ENCODE measurements around the gene BTBD16. TPM values are rescaled to one million over a fixed set of nuclear protein-coding genes. Genes with fewer than 3 reads are reported as not detected.

The BTBD16 gene
- total and polyA plus RNA-seq, 2 donors from 2014 or later, result 0.34 to 1.2 TPM

DNA sequence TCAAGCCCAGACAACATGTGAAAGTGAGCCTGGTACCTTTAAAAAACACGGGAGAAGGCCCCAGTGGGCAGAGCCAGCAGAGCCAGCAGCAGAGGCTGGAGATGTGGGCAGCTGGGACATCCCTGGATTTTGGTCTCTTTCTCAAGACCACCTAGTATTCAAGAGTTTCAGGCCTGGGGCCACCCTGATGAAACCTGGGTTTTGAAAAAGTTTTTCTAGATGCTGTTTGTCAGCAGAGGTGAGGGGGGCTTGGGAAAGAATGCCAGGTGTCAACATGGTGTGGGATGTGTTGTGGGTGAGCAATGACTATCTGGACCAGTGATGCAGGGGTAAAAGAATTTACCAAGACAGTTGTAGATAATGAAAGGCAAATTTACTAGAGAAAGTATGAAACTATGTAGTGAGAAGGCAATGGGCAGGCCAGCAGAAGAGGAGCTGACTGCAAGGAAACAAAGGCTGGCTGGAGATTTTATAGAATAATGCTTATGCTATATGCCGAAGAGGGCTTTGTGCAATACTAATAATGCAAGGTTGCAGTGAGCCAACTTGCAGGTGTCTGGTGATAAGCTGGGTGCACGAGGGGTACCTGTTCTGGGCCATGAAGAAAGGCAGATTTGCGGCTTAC, 75.3 kb downstream of the BTBD16 start:
- TF ChIP-seq CTCF (IDR thresholded peaks at IDR 0.05; ENCODE audit: borderline replicate concordance, extremely low read depth, insufficient read depth), result no peak
- DNase-seq (no peak), FAIRE-seq (no peak)
- no peaks in the 10 kb centered on the region for H3K27me3 ChIP-seq (ENCODE audit: control insufficient read depth, insufficient read depth, low read length)
- peaks cover 6 to 33% (median 23%) of the 10 kb centered on the region in 3 donors for H3K4me1 ChIP-seq (ENCODE audit: control insufficient read depth in 2 of 3, insufficient read depth in 2 of 3, low read depth in 1 of 3, low read length in 3 of 3)
- H3K27ac ChIP-seq (ENCODE audit: low read depth in 2 of 2, low read length in 2 of 2), result peak overlapping the region in 1 of 2 donors; percentile 45
- no peak overlapping the region for H3K4me3 ChIP-seq (ENCODE audit: low read length in 3 of 3)
- no peaks in the 10 kb centered on the region for H3K9me3 ChIP-seq (ENCODE audit: control insufficient read depth in 2 of 3, insufficient read depth in 1 of 3, low read length in 3 of 3)
- intact Hi-C loops (cut with DNase I), result no loop called here
- no peaks in the 10 kb centered on the region for H3K36me3 ChIP-seq (ENCODE audit: control insufficient read depth in 2 of 3, insufficient read depth in 3 of 3, low read length in 3 of 3)
- no peak overlapping the region for H3K9ac ChIP-seq (ENCODE audit: low read length in 3 of 3)

DNA sequence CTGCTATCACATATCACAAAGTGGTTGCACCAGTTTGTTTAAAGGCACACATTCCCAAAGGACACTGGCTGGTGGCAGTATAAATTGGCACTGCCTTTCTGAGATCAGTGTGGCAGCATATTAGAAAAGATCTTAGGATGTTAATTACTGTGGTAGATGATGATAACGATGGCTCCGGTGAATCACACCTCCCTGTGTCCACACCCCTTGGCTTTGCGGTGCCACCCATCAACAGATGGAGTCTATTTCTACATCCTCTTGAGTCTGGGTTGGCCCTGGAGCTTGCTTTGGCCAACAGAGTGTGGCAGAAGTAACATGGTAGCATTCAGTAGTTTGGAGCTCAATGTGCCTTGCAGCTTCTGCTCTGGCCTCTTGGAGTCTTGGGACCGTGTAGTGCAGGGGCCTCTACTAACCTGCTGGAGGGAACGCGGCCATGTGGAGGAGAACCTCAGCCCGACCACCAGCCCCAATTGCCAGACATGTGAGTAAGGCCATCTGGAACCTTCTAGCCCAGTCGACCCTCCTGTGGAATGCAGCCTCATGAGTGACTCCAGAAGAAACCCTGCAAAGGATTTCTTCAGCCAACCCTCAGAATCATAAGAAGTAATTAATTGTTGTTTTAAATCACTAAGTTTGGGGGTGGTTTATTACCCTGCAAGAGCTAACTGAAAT, 76.2 kb downstream of the BTBD16 start:
- H3K9ac ChIP-seq (ENCODE audit: low read length in 3 of 3), result no peak overlapping the region
- H3K27ac ChIP-seq (ENCODE audit: low read depth in 2 of 2, low read length in 2 of 2), result peak overlapping the region in 1 of 2 donors; percentile 45
- FAIRE-seq (no peak), DNase-seq (peak in 2 of 5 donors; percentile 19 to 63)
- TF ChIP-seq CTCF (IDR thresholded peaks at IDR 0.05; ENCODE audit: borderline replicate concordance, extremely low read depth, insufficient read depth), result no peak
- H3K9me3 ChIP-seq (ENCODE audit: control insufficient read depth in 2 of 3, insufficient read depth in 1 of 3, low read length in 3 of 3), result no peaks in the 10 kb centered on the region
- no peaks in the 10 kb centered on the region for H3K36me3 ChIP-seq (ENCODE audit: control insufficient read depth in 2 of 3, insufficient read depth in 3 of 3, low read length in 3 of 3)
- intact Hi-C loops (cut with DNase I), result no loop called here
- no peaks in the 10 kb centered on the region for H3K27me3 ChIP-seq (ENCODE audit: control insufficient read depth, insufficient read depth, low read length)
- H3K4me3 ChIP-seq (ENCODE audit: low read length in 3 of 3), result no peak overlapping the region
- peaks cover 6 to 33% (median 23%) of the 10 kb centered on the region in 3 donors for H3K4me1 ChIP-seq (ENCODE audit: control insufficient read depth in 2 of 3, insufficient read depth in 2 of 3, low read depth in 1 of 3, low read length in 3 of 3)

DNA sequence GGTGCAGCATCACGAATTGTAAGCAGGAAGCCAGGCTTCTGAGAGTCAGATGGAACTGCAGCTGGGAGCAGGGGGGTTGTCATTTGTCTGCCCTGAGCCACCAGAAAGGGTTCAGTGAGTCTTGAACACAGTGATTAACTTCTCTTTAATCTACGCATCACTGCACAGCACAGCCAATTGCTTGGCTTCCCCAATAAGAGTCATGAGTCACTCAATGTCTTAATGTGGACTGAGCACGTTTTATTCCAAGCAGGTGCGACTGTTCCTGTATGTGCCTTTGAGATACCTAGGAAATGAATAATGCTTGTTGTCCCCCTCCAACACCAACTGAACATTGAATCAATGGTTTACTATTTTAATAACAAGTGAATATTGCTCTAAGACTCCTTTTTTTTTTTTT, 77.4 kb downstream of the BTBD16 start:
- Histone ChIP-seq H3K9ac (ENCODE audit: low read length in 3 of 3) (peak overlapping the region in 1 of 3 donors; percentile 28), H3K27me3 (ENCODE audit: control insufficient read depth, insufficient read depth, low read length) (no peaks in the 10 kb centered on the region), H3K4me3 (ENCODE audit: low read length in 3 of 3) (no peak overlapping the region), H3K9me3 (ENCODE audit: control insufficient read depth in 2 of 3, insufficient read depth in 1 of 3, low read length in 3 of 3) (no peaks in the 10 kb centered on the region), H3K36me3 (ENCODE audit: control insufficient read depth in 2 of 3, insufficient read depth in 3 of 3, low read length in 3 of 3) (no peaks in the 10 kb centered on the region), H3K4me1 (ENCODE audit: control insufficient read depth in 2 of 3, insufficient read depth in 2 of 3, low read depth in 1 of 3, low read length in 3 of 3) (peaks cover 6 to 33% (median 23%) of the 10 kb centered on the region in 3 donors), H3K27ac (ENCODE audit: low read depth in 2 of 2, low read length in 2 of 2) (peak overlapping the region; percentile 75 to 78)
- FAIRE-seq (peak; percentile 19), DNase-seq (peak; percentile 72 to 94 (median 81))
- intact Hi-C loops (cut with DNase I), result no loop called here
- no peak for TF ChIP-seq CTCF (IDR thresholded peaks at IDR 0.05; ENCODE audit: borderline replicate concordance, extremely low read depth, insufficient read depth)
